ENCODE results near the gene HHLA2.

Gene HHLA2

GRCh38 chr3:108406661-108407206 lies 110.4 kb downstream of the HHLA2 start:
- DNase-seq (ENCODE audit: low spot score) = peak; percentile 14
- no peaks in the 10 kb centered on the region for H3K79me1 ChIP-seq (ENCODE audit: low read depth, low read length)

GRCh38 chr3:108407886-108408285 lies 111.5 kb downstream of the HHLA2 start:
- no peaks in the 10 kb centered on the region for H3K27me3 ChIP-seq (ENCODE audit: control insufficient read depth in 3 of 3, insufficient read depth in 3 of 3, low read depth in 1 of 3, low read length in 3 of 3)
- H2BK12ac ChIP-seq (ENCODE audit: low read length) = no peak overlapping the region
- H3K18ac ChIP-seq (ENCODE audit: low read length) = no peak overlapping the region
- no peak overlapping the region for H3K14ac ChIP-seq (ENCODE audit: low read length)
- peaks cover 3% of the 10 kb centered on the region in 2 donors for H3K9me3 ChIP-seq (replicated peaks in 1 of 2; ENCODE audit: control insufficient read depth in 2 of 2, insufficient read depth in 1 of 2, low read depth in 1 of 2, low read length in 2 of 2)
- no peak overlapping the region for H2AK5ac ChIP-seq (ENCODE audit: low read depth, low read length)
- no peak overlapping the region for H2BK5ac ChIP-seq (ENCODE audit: low read length)
- no peak overlapping the region for H2BK120ac ChIP-seq (ENCODE audit: low read depth, low read length)
- no CpG with 5 or more reads among the region's 3 CpGs for WGBS, 2 donors (ENCODE audit: extremely low coverage in 2 of 2, insufficient read length in 2 of 2, insufficient replicate concordance in 1 of 2)
- H3K79me1 ChIP-seq (ENCODE audit: low read depth, low read length) = no peaks in the 10 kb centered on the region
- no peak overlapping the region for H3K27ac ChIP-seq (replicated peaks; ENCODE audit: low read length)
- H3K23ac ChIP-seq (ENCODE audit: low read depth, low read length, poor library complexity) = no peak overlapping the region
- H3K4me2 ChIP-seq (ENCODE audit: insufficient read depth, low read length, poor library complexity, severe bottlenecking) = no peak overlapping the region
- peaks cover 0 to 3% of the 10 kb centered on the region in 2 donors for H3K4me1 ChIP-seq (ENCODE audit: control insufficient read depth in 2 of 2, insufficient read depth in 1 of 2, low read depth in 1 of 2, low read length in 2 of 2)
- DNase-seq (ENCODE audit: low spot score) = no peak
- H2AFZ ChIP-seq (ENCODE audit: low read length) = no peak overlapping the region
- H3K9ac ChIP-seq (ENCODE audit: low read depth, low read length, poor library complexity) = no peak overlapping the region
- H3K4me3 ChIP-seq (ENCODE audit: low read length in 2 of 2) = no peak overlapping the region
- H4K91ac ChIP-seq (ENCODE audit: low read depth, low read length, poor library complexity) = no peak overlapping the region
- no peak overlapping the region for H2BK15ac ChIP-seq (ENCODE audit: low read length)
- H4K8ac ChIP-seq (ENCODE audit: low read depth, low read length) = no peak overlapping the region
- no peaks in the 10 kb centered on the region for H3K36me3 ChIP-seq (replicated peaks in 1 of 2; ENCODE audit: control insufficient read depth in 2 of 2, insufficient read depth in 2 of 2, low read length in 2 of 2)
- no peak overlapping the region for H3K4ac ChIP-seq (ENCODE audit: low read length)

More at GRCh38 chr3:108406661-108407206, 110.4 kb downstream of the HHLA2 start:
- Histone ChIP-seq H2BK120ac (ENCODE audit: low read depth, low read length) (no peak overlapping the region), H2BK5ac (ENCODE audit: low read length) (no peak overlapping the region), H2AFZ (ENCODE audit: low read length) (no peak overlapping the region), H3K18ac (ENCODE audit: low read length) (no peak overlapping the region), H3K14ac (ENCODE audit: low read length) (no peak overlapping the region), H4K91ac (ENCODE audit: low read depth, low read length, poor library complexity) (no peak overlapping the region), H2AK5ac (ENCODE audit: low read depth, low read length) (no peak overlapping the region), H3K23ac (ENCODE audit: low read depth, low read length, poor library complexity) (no peak overlapping the region), H2BK12ac (ENCODE audit: low read length) (no peak overlapping the region), H4K8ac (ENCODE audit: low read depth, low read length) (no peak overlapping the region), H3K4me3 (ENCODE audit: low read length in 2 of 2) (no peak overlapping the region), H3K9ac (ENCODE audit: low read depth, low read length, poor library complexity) (no peak overlapping the region), H3K36me3 (replicated peaks in 1 of 2; ENCODE audit: control insufficient read depth in 2 of 2, insufficient read depth in 2 of 2, low read length in 2 of 2) (no peaks in the 10 kb centered on the region), H3K4me1 (ENCODE audit: control insufficient read depth in 2 of 2, insufficient read depth in 1 of 2, low read depth in 1 of 2, low read length in 2 of 2) (peaks cover 0 to 3% of the 10 kb centered on the region in 2 donors), H3K27ac (replicated peaks; ENCODE audit: low read length) (no peak overlapping the region), H2BK15ac (ENCODE audit: low read length) (no peak overlapping the region), H3K27me3 (ENCODE audit: control insufficient read depth in 3 of 3, insufficient read depth in 3 of 3, low read depth in 1 of 3, low read length in 3 of 3) (no peaks in the 10 kb centered on the region), H3K4me2 (ENCODE audit: insufficient read depth, low read length, poor library complexity, severe bottlenecking) (no peak overlapping the region), H3K4ac (ENCODE audit: low read length) (no peak overlapping the region), H3K9me3 (replicated peaks in 1 of 2; ENCODE audit: control insufficient read depth in 2 of 2, insufficient read depth in 1 of 2, low read depth in 1 of 2, low read length in 2 of 2) (peaks cover 3 to 5% of the 10 kb centered on the region in 2 donors)
- no CpG with 5 or more reads among the region's 7 CpGs for WGBS, 2 donors (ENCODE audit: extremely low coverage in 2 of 2, insufficient read length in 2 of 2, insufficient replicate concordance in 1 of 2)

GRCh38 chr3:108408883-108409799 lies 112.8 kb downstream of the HHLA2 start:
- WGBS, 2 donors (ENCODE audit: extremely low coverage in 2 of 2, insufficient read length in 2 of 2, insufficient replicate concordance in 1 of 2) = no CpG with 5 or more reads among the region's 7 CpGs

GRCh38 chr3:108409800-108410178 lies 113.4 kb downstream of the HHLA2 start:
- Histone ChIP-seq H3K36me3 (replicated peaks in 1 of 2; ENCODE audit: control insufficient read depth in 2 of 2, insufficient read depth in 2 of 2, low read length in 2 of 2) (no peaks in the 10 kb centered on the region), H2BK12ac (ENCODE audit: low read length) (no peak overlapping the region), H2AFZ (ENCODE audit: low read length) (no peak overlapping the region), H3K4me1 (ENCODE audit: control insufficient read depth in 2 of 2, insufficient read depth in 1 of 2, low read depth in 1 of 2, low read length in 2 of 2) (no peaks in the 10 kb centered on the region), H3K79me1 (ENCODE audit: low read depth, low read length) (no peaks in the 10 kb centered on the region), H3K27me3 (ENCODE audit: control insufficient read depth in 3 of 3, insufficient read depth in 3 of 3, low read depth in 1 of 3, low read length in 3 of 3) (no peaks in the 10 kb centered on the region), H3K18ac (ENCODE audit: low read length) (no peak overlapping the region), H4K91ac (ENCODE audit: low read depth, low read length, poor library complexity) (no peak overlapping the region), H3K23ac (ENCODE audit: low read depth, low read length, poor library complexity) (no peak overlapping the region), H2BK15ac (ENCODE audit: low read length) (no peak overlapping the region), H3K4me2 (ENCODE audit: insufficient read depth, low read length, poor library complexity, severe bottlenecking) (no peak overlapping the region), H3K4me3 (ENCODE audit: low read length in 2 of 2) (no peak overlapping the region), H3K14ac (ENCODE audit: low read length) (no peak overlapping the region), H3K9ac (ENCODE audit: low read depth, low read length, poor library complexity) (no peak overlapping the region), H2BK120ac (ENCODE audit: low read depth, low read length) (no peak overlapping the region), H3K9me3 (replicated peaks in 1 of 2; ENCODE audit: control insufficient read depth in 2 of 2, insufficient read depth in 1 of 2, low read depth in 1 of 2, low read length in 2 of 2) (peaks cover 3% of the 10 kb centered on the region in 2 donors), H3K4ac (ENCODE audit: low read length) (no peak overlapping the region), H2AK5ac (ENCODE audit: low read depth, low read length) (no peak overlapping the region), H2BK5ac (ENCODE audit: low read length) (no peak overlapping the region), H3K27ac (replicated peaks; ENCODE audit: low read length) (no peak overlapping the region), H4K8ac (ENCODE audit: low read depth, low read length) (no peak overlapping the region)
- no peak for DNase-seq (ENCODE audit: low spot score)
- WGBS, 2 donors (ENCODE audit: extremely low coverage in 2 of 2, insufficient read length in 2 of 2, insufficient replicate concordance in 1 of 2) = no CpG with 5 or more reads among the region's 4 CpGs

More at GRCh38 chr3:108408883-108409799, 112.8 kb downstream of the HHLA2 start:
- Histone ChIP-seq H2AFZ (ENCODE audit: low read length) (no peak overlapping the region), H3K27me3 (ENCODE audit: control insufficient read depth in 3 of 3, insufficient read depth in 3 of 3, low read depth in 1 of 3, low read length in 3 of 3) (no peaks in the 10 kb centered on the region), H3K4me2 (ENCODE audit: insufficient read depth, low read length, poor library complexity, severe bottlenecking) (no peak overlapping the region), H2BK15ac (ENCODE audit: low read length) (no peak overlapping the region), H3K9me3 (replicated peaks in 1 of 2; ENCODE audit: control insufficient read depth in 2 of 2, insufficient read depth in 1 of 2, low read depth in 1 of 2, low read length in 2 of 2) (peaks cover 3% of the 10 kb centered on the region in 2 donors), H4K91ac (ENCODE audit: low read depth, low read length, poor library complexity) (no peak overlapping the region), H3K36me3 (replicated peaks in 1 of 2; ENCODE audit: control insufficient read depth in 2 of 2, insufficient read depth in 2 of 2, low read length in 2 of 2) (no peaks in the 10 kb centered on the region), H2AK5ac (ENCODE audit: low read depth, low read length) (no peak overlapping the region), H2BK12ac (ENCODE audit: low read length) (no peak overlapping the region), H3K23ac (ENCODE audit: low read depth, low read length, poor library complexity) (no peak overlapping the region), H3K4me1 (ENCODE audit: control insufficient read depth in 2 of 2, insufficient read depth in 1 of 2, low read depth in 1 of 2, low read length in 2 of 2) (peaks cover 0 to 2% of the 10 kb centered on the region in 2 donors), H4K8ac (ENCODE audit: low read depth, low read length) (no peak overlapping the region), H3K4ac (ENCODE audit: low read length) (no peak overlapping the region), H3K27ac (replicated peaks; ENCODE audit: low read length) (no peak overlapping the region), H3K9ac (ENCODE audit: low read depth, low read length, poor library complexity) (no peak overlapping the region), H3K4me3 (ENCODE audit: low read length in 2 of 2) (no peak overlapping the region), H3K18ac (ENCODE audit: low read length) (no peak overlapping the region), H3K14ac (ENCODE audit: low read length) (no peak overlapping the region), H2BK5ac (ENCODE audit: low read length) (no peak overlapping the region), H2BK120ac (ENCODE audit: low read depth, low read length) (no peak overlapping the region), H3K79me1 (ENCODE audit: low read depth, low read length) (no peaks in the 10 kb centered on the region)
- DNase-seq (ENCODE audit: low spot score) = no peak

All from neuronal stem cell (in vitro differentiated cells).